ENCODE data around the gene INSC.

INSC gene

DNA sequence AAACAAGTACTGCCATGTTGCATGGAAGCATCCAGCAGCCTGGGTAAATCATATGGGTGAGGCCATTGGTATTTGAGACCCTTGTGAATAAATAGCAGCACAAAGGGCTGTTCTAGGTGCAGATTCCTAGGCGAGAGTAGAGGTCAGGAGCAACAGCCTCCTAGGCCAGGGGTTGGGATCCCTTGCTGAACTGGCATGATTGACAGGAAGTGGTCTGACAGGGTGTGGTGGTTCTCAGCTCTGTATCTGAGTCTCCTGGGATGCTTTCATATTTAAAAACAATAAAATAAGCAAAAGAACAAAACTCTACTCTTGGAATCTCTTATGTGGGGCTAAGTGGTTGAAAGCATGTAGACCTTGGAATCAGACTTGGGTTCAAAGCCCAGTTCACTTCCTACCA lies 35.8 kb downstream of the INSC start:
- TF ChIP-seq, protein P1, sequence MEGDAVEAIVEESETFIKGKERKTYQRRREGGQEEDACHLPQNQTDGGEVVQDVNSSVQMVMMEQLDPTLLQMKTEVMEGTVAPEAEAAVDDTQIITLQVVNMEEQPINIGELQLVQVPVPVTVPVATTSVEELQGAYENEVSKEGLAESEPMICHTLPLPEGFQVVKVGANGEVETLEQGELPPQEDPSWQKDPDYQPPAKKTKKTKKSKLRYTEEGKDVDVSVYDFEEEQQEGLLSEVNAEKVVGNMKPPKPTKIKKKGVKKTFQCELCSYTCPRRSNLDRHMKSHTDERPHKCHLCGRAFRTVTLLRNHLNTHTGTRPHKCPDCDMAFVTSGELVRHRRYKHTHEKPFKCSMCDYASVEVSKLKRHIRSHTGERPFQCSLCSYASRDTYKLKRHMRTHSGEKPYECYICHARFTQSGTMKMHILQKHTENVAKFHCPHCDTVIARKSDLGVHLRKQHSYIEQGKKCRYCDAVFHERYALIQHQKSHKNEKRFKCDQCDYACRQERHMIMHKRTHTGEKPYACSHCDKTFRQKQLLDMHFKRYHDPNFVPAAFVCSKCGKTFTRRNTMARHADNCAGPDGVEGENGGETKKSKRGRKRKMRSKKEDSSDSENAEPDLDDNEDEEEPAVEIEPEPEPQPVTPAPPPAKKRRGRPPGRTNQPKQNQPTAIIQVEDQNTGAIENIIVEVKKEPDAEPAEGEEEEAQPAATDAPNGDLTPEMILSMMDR (IDR thresholded peaks at IDR 0.05; ENCODE audit: low read depth, low read length) = no peak
- H3K36me3 ChIP-seq = no peaks in the 10 kb centered on the region
- peaks cover 67% of the 10 kb centered on the region for H3K27me3 ChIP-seq (ENCODE audit: insufficient read depth, low read depth, severe bottlenecking)
- no peaks in the 10 kb centered on the region for H3K9me3 ChIP-seq (ENCODE audit: severe bottlenecking)
- no peak overlapping the region for H3K4me3 ChIP-seq (ENCODE audit: low read depth, low read length)
- DNase-seq = no peak
- no peak overlapping the region for H3K27ac ChIP-seq

DNA sequence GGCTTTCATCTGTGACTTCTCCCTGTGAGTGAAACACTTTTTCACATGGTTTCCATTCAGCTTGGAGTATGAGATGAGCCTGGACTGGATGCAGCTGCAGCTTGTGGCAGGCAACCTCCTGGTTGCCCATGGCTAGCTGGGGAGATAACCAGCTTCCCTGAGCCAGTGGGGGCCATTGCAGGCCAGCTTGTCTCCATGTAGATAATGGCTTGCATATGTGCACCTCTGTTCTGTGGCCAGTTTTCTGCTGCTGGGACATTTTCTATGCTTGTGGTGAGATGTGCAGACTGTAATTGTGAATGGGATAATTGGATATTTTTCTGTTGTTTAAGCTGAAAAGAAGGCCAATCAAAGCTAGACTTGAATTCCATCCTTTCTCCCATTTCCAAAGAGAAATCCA lies 38.5 kb downstream of the INSC start:
- DNase-seq = no peak
- TF ChIP-seq, protein P1 (IDR thresholded peaks at IDR 0.05; ENCODE audit: low read depth, low read length) = no peak
- Histone ChIP-seq H3K9me3 (ENCODE audit: severe bottlenecking) (no peaks in the 10 kb centered on the region), H3K27ac (no peak overlapping the region), H3K4me3 (ENCODE audit: low read depth, low read length) (no peak overlapping the region), H3K36me3 (no peaks in the 10 kb centered on the region), H3K27me3 (ENCODE audit: insufficient read depth, low read depth, severe bottlenecking) (peaks cover 58% of the 10 kb centered on the region)

DNA sequence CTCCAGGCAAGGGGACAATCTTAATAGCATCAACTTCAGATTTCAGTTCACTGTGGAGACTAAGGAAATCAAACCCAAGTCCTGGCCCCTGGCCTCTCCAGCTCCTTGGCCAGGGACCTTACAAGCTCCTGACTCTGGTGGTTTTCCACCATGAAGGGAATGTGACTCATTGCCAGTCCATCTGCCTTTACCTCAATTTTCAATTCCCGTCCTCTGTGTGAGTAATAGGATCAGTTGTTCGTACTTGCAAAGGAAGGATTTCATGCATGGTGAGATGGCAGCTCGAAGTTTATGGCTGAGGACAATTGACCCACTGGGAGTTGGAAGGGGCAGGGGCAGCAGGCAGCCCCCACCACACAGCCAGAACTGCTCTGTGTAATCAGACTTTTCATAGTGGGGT lies 42.5 kb downstream of the INSC start:
- TF ChIP-seq, protein P1 (IDR thresholded peaks at IDR 0.05; ENCODE audit: low read depth, low read length) = no peak
- DNase-seq = no peak
- Histone ChIP-seq H3K9me3 (ENCODE audit: severe bottlenecking) (no peaks in the 10 kb centered on the region), H3K27me3 (ENCODE audit: insufficient read depth, low read depth, severe bottlenecking) (peaks cover 46% of the 10 kb centered on the region), H3K27ac (no peak overlapping the region), H3K36me3 (no peaks in the 10 kb centered on the region), H3K4me3 (ENCODE audit: low read depth, low read length) (no peak overlapping the region)

DNA sequence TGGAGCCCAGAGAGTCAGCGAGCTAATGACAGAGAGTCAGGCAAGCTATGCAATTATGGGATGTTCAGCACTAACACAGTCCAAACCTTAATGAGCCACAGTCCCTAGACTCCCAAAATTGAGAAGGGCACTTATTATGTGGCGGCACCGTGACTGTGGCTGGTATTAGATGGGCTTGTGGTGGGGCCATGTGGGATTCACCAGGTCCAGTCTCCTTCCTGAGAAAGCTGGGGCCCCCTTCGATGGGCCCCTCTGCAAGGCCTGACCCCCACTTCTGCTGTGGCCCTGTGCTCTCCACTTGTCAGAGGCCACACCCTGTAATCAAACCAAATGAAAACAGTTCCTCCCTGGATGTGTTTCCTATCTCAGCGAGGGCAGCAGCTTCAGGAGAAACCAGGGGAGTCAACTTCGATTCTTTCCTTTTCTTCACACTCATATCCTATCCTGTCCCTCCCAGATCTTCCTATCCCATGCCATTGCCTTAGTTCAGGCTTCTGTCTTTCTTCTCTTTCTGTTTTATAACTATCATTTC lies 42.9 kb downstream of the INSC start:
- Histone ChIP-seq H3K9me3 (ENCODE audit: severe bottlenecking) (no peaks in the 10 kb centered on the region), H3K36me3 (no peaks in the 10 kb centered on the region), H3K27me3 (ENCODE audit: insufficient read depth, low read depth, severe bottlenecking) (peaks cover 41% of the 10 kb centered on the region), H3K27ac (no peak overlapping the region), H3K4me3 (ENCODE audit: low read depth, low read length) (no peak overlapping the region)
- no peak for DNase-seq
- TF ChIP-seq, protein P1 (IDR thresholded peaks at IDR 0.05; ENCODE audit: low read depth, low read length) = no peak

DNA sequence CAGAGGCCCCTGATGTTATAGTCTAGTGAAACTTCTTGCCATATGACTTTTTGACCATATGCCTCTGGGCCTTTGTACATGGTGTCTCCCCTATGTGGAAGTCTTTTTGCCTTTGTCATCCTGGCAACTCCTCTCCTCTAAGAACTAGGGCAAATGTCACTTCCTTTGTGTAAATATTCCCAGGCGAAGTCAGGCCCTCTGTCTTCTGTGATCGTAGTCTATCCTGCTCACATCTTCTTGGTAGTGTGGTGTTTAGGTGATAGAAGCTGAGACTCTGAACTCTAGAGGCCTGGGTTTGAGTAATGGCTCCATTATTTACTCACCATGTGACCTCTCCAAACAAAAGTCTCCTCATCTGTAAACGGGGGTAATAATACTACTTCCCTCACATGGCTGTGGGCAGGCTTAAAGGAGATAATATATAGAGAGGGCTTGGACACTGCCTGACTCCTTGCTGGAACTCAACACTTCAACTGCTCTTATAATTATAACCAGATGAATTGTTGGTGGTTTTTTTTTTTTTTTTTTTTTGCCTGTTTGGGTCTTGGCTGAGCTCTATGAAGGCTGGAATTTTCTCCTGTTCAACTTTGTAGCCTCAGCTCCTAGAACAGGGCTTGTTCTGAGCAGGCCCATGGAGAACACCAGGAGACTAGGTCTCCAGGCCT lies 43.8 kb downstream of the INSC start:
- no peak for DNase-seq
- Histone ChIP-seq H3K36me3 (no peaks in the 10 kb centered on the region), H3K27ac (no peak overlapping the region), H3K9me3 (ENCODE audit: severe bottlenecking) (no peaks in the 10 kb centered on the region), H3K27me3 (ENCODE audit: insufficient read depth, low read depth, severe bottlenecking) (peaks cover 39% of the 10 kb centered on the region), H3K4me3 (ENCODE audit: low read depth, low read length) (no peak overlapping the region)
- TF ChIP-seq, protein P1 (IDR thresholded peaks at IDR 0.05; ENCODE audit: low read depth, low read length) = no peak

DNA sequence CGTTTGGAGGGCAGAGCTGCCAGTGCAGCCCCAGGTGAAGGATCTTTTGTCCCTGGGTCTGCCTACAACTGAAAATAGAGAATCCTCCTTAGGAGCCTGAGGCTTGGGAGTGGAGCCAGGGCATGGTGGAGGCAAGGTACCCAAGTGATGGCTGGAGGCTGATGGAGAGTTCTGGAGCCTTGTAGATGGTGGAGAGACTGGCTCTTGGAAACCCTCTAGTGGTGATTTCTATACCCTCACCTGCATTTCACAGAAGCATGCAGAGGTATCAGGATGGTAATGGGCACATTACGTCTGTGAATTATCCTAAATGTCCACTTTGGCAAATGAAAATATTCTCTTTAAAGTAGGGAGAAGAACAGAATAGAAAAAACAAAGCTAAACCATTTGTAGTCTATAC lies 44.4 kb downstream of the INSC start:
- Histone ChIP-seq H3K4me3 (ENCODE audit: low read depth, low read length) (no peak overlapping the region), H3K9me3 (ENCODE audit: severe bottlenecking) (no peaks in the 10 kb centered on the region), H3K36me3 (no peaks in the 10 kb centered on the region), H3K27me3 (ENCODE audit: insufficient read depth, low read depth, severe bottlenecking) (peaks cover 33% of the 10 kb centered on the region), H3K27ac (no peak overlapping the region)
- DNase-seq = no peak
- TF ChIP-seq, protein P1 (IDR thresholded peaks at IDR 0.05; ENCODE audit: low read depth, low read length) = peak; percentile 44
